WTC11 (cell line): Measurements from ENCODE around the gene VTI1B.

ENCODE experiments used
- CREB1 ChIP-seq: sonication (generic); formaldehyde crosslinking; IDR thresholded peaks from 2 replicates; pipeline ENCODE4 v1.8.0; 2023; ENCODE audit warnings: mild to moderate bottlenecking, missing genetic modification reagents
- ESRRA ChIP-seq: sonication (generic); formaldehyde crosslinking; IDR thresholded peaks from 2 replicates; pipeline ENCODE4 v1.8.1; 2022; ENCODE audit warnings: mild to moderate bottlenecking, missing genetic modification reagents, borderline replicate concordance
- JAZF1 ChIP-seq: fragments of 250-450 bp; sonication (Bioruptor Pico); IDR thresholded peaks from 2 replicates; pipeline ENCODE4 v1.9.0; 2021; ENCODE audit warnings: moderate library complexity, mild to moderate bottlenecking, inconsistent platforms
- NFE2L1 ChIP-seq: sonication (generic); formaldehyde crosslinking; IDR thresholded peaks from 2 replicates; pipeline ENCODE4 v1.8.1; 2023; ENCODE audit warnings: missing genetic modification reagents
- NR2C2 ChIP-seq: sonication (generic); formaldehyde crosslinking; IDR thresholded peaks from 2 replicates; pipeline ENCODE4 v1.8.0; 2022; ENCODE audit warnings: mild to moderate bottlenecking, missing genetic modification reagents
- NR3C1 ChIP-seq: sonication (generic); formaldehyde crosslinking; conservative IDR thresholded peaks from 2 replicates; pipeline ENCODE4 v1.8.1; 2023; ENCODE audit warnings: low read depth, mild to moderate bottlenecking, missing genetic modification reagents
- ZNF138 ChIP-seq: sonication (generic); formaldehyde crosslinking; conservative IDR thresholded peaks from 2 replicates; pipeline ENCODE4 v1.8.1; 2022; ENCODE audit warnings: mild to moderate bottlenecking, moderate library complexity, missing genetic modification reagents
- ZNF317 ChIP-seq: sonication (generic); formaldehyde crosslinking; IDR thresholded peaks from 2 replicates; pipeline ENCODE4 v1.8.1; 2023; ENCODE audit warnings: low read depth, mild to moderate bottlenecking, moderate library complexity, missing genetic modification reagents, borderline replicate concordance
- TF ChIP-seq, protein P1 (sequence below): fragments of 200-600 bp; IDR thresholded peaks from 2 replicates; pipeline ENCODE4 v1.8.0; 2022; ENCODE audit warnings: antibody characterized with exemption
- TF ChIP-seq, protein P2 (sequence below): sonication (generic); formaldehyde crosslinking; IDR thresholded peaks from 2 replicates; pipeline ENCODE4 v1.8.1; 2023; ENCODE audit warnings: mild to moderate bottlenecking, missing genetic modification reagents, moderate library complexity
- TF ChIP-seq, protein P3 (sequence below): sonication (generic); formaldehyde crosslinking; IDR thresholded peaks from 2 replicates; pipeline ENCODE4 v1.8.1; 2022; ENCODE audit warnings: low read depth, mild to moderate bottlenecking, moderate library complexity, missing genetic modification reagents, borderline replicate concordance
- TF ChIP-seq, protein P4 (sequence below): sonication (generic); formaldehyde crosslinking; IDR thresholded peaks from 2 replicates; pipeline ENCODE4 v1.8.1; 2023; ENCODE audit warnings: mild to moderate bottlenecking, missing genetic modification reagents
- TF ChIP-seq, protein P5 (sequence below): sonication (generic); formaldehyde crosslinking; conservative IDR thresholded peaks from 2 replicates; pipeline ENCODE4 v1.8.1; 2023; ENCODE audit warnings: mild to moderate bottlenecking, low read depth, missing genetic modification reagents, moderate library complexity

DNA sequence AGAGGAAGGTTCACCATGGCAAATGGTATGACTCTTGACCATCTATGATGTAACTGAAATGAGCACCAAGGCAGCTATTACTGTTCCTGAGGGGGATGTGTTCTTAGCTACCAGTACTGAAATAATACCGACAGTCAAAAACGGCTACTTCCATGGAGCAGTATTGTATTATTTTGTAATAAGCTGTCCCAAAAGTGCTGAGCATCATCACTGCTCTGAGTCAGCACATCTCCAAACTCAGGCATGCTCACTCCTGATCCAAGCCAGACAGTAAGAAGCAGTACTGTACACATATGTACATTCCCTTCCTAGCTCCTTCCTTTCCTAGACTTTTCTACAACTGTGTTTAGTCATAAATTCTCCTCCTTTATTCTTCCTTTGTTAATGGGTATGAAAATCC is 8.6 kb downstream of the VTI1B start:
- TF ChIP-seq, protein P1, sequence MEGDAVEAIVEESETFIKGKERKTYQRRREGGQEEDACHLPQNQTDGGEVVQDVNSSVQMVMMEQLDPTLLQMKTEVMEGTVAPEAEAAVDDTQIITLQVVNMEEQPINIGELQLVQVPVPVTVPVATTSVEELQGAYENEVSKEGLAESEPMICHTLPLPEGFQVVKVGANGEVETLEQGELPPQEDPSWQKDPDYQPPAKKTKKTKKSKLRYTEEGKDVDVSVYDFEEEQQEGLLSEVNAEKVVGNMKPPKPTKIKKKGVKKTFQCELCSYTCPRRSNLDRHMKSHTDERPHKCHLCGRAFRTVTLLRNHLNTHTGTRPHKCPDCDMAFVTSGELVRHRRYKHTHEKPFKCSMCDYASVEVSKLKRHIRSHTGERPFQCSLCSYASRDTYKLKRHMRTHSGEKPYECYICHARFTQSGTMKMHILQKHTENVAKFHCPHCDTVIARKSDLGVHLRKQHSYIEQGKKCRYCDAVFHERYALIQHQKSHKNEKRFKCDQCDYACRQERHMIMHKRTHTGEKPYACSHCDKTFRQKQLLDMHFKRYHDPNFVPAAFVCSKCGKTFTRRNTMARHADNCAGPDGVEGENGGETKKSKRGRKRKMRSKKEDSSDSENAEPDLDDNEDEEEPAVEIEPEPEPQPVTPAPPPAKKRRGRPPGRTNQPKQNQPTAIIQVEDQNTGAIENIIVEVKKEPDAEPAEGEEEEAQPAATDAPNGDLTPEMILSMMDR: no peak
- TF ChIP-seq JAZF1 (CRISPR knock-in tag): no peak
- TF ChIP-seq ZNF317: no peak
- no peak for TF ChIP-seq ZNF138 (CRISPR knock-in tag)
- no peak for TF ChIP-seq NR2C2
- TF ChIP-seq, protein P2, sequence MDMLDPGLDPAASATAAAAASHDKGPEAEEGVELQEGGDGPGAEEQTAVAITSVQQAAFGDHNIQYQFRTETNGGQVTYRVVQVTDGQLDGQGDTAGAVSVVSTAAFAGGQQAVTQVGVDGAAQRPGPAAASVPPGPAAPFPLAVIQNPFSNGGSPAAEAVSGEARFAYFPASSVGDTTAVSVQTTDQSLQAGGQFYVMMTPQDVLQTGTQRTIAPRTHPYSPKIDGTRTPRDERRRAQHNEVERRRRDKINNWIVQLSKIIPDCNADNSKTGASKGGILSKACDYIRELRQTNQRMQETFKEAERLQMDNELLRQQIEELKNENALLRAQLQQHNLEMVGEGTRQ (CRISPR knock-in tag): no peak
- TF ChIP-seq, protein P3, sequence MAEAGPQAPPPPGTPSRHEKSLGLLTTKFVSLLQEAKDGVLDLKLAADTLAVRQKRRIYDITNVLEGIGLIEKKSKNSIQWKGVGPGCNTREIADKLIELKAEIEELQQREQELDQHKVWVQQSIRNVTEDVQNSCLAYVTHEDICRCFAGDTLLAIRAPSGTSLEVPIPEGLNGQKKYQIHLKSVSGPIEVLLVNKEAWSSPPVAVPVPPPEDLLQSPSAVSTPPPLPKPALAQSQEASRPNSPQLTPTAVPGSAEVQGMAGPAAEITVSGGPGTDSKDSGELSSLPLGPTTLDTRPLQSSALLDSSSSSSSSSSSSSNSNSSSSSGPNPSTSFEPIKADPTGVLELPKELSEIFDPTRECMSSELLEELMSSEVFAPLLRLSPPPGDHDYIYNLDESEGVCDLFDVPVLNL (CRISPR knock-in tag): no peak
- TF ChIP-seq NR3C1: no peak
- no peak for TF ChIP-seq NFE2L1 (CRISPR knock-in tag)
- TF ChIP-seq, protein P4, sequence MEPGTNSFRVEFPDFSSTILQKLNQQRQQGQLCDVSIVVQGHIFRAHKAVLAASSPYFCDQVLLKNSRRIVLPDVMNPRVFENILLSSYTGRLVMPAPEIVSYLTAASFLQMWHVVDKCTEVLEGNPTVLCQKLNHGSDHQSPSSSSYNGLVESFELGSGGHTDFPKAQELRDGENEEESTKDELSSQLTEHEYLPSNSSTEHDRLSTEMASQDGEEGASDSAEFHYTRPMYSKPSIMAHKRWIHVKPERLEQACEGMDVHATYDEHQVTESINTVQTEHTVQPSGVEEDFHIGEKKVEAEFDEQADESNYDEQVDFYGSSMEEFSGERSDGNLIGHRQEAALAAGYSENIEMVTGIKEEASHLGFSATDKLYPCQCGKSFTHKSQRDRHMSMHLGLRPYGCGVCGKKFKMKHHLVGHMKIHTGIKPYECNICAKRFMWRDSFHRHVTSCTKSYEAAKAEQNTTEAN (CRISPR knock-in tag): no peak
- TF ChIP-seq ESRRA (CRISPR knock-in tag): no peak
- TF ChIP-seq, protein P5, sequence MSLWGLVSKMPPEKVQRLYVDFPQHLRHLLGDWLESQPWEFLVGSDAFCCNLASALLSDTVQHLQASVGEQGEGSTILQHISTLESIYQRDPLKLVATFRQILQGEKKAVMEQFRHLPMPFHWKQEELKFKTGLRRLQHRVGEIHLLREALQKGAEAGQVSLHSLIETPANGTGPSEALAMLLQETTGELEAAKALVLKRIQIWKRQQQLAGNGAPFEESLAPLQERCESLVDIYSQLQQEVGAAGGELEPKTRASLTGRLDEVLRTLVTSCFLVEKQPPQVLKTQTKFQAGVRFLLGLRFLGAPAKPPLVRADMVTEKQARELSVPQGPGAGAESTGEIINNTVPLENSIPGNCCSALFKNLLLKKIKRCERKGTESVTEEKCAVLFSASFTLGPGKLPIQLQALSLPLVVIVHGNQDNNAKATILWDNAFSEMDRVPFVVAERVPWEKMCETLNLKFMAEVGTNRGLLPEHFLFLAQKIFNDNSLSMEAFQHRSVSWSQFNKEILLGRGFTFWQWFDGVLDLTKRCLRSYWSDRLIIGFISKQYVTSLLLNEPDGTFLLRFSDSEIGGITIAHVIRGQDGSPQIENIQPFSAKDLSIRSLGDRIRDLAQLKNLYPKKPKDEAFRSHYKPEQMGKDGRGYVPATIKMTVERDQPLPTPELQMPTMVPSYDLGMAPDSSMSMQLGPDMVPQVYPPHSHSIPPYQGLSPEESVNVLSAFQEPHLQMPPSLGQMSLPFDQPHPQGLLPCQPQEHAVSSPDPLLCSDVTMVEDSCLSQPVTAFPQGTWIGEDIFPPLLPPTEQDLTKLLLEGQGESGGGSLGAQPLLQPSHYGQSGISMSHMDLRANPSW (CRISPR knock-in tag): no peak
- no peak for TF ChIP-seq CREB1 (CRISPR knock-in tag)
